HG02973 (cell line): ENCODE measurements around the gene ISOC2.
"Not testable (repeated sequence)": the region's sequence is repeated elsewhere in the genome, so short reads cannot be mapped to it uniquely, and the experiment has no call there.

Source experiments
- ATAC-seq: cut with Tn5 transposase; IDR thresholded peaks from one replicate; pipeline ENCODE4 v1.9.1; 2021; ENCODE audit warnings: moderate library complexity; ENCODE audit not compliant: unreplicated experiment

Gene ISOC2

DNA sequence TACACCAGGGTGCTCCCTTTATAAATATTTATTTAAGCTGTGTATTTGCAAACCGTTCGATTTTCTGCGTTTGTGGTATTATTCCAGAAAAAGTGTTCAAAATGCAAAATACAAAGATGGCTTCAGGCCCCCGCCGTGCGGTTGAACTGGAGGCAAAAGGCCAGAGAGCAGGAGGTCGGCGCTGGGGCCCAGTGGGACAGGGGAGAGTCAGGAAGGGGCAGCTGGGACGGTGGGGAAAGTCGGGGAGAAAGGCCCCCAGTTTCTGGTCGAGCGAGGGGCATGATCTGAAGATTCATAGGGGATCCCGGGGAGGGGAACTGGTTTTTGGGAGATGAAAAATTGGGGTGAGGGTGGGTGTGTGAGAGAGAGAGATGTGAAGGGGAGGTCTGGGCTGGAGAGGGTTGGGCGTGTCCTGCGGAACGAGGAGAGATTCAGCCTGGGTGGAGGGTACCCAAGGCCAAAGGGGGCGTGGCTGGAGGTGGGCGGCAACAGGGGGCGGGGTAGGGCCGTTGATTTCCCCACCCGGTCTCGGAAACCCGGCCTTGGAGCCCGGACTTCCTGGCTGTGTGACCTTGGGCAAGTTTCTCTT, 678 bp downstream of the ISOC2 start:
- no peak for ATAC-seq

- no peak for ATAC-seq
Measured at GRCh38 chr19:55459950-55460657, 1.3 kb downstream of the ISOC2 start.

DNA sequence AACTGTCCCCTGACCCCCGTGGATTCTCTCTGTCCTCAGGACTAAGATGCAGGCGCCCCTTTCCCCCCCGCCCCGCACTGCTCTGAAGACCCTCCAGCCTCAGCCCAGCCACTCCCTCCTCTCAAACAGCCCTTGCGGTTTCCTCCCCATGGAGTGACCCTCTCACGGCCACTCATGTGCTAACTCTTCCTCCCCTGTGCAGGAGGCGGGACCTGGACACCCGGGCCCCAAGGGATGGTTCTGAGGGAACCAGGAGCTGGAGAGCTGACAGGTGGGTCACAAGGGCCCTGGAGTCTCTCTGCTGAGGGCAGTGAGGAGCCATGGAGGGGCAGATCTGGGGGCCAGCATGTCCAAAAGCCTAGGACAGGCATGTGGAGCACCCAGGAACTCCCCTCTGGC, 1.9 kb downstream of the ISOC2 start:
- ATAC-seq, result no peak

DNA sequence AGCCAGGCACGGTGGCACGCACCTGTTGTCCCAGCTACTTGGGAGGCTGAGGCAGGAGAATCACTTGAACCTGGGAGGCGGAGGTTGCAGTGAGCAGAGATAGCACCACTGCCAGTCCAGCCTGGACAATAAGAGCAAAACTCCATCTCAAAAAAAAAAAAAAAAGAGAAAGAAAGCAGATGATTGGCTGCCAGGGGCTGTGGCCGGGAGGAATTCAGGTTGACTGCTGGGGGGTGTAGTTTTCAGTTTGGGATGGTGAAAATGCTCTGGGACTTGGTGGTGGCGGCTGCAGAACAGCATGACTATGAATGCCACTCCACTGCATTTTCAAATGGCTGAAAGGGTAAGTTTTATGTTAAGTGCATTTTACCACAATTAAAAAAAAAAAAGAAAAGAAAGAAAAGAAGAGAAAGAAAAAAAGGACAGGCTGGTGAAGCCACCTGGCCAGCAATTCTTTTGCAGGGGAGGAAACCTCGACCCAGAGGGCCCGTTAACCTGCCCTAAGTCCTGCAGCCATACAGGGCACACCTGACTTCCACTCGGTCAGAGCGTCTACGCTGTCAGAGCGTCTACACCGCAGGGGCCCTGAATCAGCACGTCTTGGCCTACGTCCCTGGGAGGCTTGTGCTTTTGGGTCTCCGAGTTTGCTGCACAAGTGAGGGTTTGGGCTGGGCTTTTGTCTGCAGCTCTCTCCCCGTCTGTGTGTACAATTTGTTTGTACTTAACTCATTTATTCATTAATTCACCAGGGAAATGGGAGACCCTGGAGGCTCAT, 3.6 kb downstream of the ISOC2 start:
- no peak for ATAC-seq

- no peak for ATAC-seq
Measured at GRCh38 chr19:55456347-55456746, 5.1 kb downstream of the ISOC2 start.

DNA sequence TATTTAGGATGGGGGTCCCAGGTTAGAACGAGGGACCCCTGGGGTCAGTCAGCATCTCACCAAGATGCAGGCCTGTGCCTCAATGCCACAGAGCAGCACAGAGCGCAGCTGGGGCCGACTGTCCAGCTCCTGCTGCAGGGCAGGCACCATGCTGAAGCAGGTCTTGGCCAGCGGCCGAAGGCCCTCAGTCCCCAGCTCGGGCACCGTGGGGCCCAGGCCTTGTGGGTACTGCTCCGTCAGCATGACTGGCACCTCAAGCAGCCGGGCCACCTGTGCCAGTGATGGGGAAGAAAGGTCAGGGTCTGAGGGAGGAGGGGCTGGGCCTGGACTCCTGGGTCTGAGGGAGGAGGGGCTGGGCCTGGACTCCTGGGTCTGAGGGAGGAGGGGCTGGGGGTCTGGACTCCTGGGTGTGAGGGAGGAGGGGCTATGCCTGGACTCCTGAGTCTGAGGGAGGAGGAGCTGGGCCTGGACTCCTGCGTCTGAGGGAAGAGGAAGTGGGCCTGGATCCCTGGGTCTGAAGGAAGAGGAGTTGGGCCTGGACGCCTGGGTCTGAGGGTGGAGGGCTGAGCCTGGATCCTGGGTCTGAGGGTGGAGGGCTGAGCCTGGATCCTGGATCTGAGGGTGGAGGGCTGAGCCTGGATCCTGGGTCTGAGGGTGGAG, 5.7 kb downstream of the ISOC2 start:
- no peak for ATAC-seq

DNA sequence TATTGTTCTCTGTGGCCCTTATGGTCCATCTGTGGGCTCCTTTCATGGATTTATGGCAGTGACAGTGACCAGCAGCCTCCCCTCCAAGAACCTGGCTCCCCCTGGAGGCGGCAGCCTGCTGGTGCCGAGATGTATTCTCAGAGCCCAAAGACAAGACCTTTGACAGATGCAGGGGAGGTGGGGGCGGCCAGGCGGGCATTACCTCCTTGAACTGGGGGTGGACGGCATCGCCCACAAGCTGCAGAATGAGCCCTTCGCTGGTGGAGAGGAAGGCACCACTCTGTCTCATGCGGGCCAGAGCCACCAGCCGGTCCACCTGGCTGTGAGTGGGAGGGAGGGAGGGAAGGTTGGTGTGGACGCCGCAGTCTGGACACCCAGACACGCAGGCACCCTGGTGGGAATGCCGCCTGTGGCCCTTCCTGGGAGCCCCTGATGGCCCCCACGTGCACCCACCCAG, 6.6 kb downstream of the ISOC2 start:
- no peak for ATAC-seq

DNA sequence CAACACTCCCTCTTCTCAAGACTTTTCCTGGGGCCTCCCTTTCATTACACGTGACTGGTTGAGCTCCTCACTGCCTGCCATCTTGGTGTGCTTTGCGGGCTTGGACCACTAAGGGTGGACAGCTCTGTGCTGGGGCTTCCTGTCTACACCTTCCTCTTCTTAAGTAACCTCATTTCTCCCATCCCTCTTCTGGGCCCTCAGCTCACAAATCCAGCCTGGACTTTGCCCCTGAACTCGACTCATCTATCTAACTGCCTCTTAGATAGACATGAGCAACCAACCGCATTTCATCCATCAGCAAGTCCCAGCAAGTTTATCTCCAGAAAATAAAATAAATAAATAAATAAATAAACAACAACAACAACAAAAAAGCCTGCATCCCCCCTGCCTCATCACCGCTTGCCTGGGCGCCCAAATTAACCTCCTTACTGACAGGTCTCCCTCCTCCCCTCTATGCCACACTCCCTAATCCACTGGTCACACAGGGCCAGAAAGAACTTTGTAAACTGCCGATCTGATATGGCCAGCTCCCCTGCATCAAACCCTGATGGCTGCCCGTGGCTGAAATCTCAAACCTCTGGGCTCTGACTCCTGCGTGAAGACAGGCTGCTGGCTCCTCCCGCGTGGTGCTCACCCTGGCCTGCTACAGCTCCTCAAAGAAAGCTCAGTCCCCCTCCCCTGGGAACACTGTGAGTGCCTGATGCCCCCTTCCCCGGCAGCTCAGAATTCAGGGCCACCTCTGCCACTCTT, 7.8 kb downstream of the ISOC2 start:
- no peak for ATAC-seq

DNA sequence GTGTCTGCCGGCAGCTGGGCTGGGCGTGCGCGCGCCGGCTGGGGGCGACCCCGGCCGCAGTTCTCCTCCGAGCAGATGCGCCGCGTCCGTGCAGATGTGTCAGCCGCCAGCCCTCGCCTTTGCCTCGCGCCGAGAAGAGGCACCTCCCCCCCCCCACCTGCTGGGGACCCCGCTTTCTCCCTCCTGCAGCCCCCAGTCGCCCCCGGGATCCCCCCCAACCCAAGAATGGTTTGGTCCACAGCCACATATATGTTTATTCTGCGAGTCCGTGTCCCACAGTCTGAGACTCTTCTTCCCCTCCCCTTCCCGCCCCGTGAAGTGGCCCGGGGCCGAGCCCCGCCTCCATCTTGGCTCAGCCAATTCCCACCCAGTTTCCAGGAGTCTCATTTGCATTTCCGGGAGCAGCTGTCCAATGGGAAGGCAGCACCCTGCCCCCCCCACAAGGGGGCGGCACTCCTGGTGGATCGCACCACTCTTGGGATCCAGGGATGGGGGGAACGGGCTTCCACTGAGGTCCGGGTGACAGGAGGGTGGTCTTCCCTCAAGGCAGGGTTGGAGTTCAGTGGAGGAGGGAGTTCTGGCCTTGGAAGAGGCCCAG, 8.6 kb downstream of the ISOC2 start:
- no peak for ATAC-seq

DNA sequence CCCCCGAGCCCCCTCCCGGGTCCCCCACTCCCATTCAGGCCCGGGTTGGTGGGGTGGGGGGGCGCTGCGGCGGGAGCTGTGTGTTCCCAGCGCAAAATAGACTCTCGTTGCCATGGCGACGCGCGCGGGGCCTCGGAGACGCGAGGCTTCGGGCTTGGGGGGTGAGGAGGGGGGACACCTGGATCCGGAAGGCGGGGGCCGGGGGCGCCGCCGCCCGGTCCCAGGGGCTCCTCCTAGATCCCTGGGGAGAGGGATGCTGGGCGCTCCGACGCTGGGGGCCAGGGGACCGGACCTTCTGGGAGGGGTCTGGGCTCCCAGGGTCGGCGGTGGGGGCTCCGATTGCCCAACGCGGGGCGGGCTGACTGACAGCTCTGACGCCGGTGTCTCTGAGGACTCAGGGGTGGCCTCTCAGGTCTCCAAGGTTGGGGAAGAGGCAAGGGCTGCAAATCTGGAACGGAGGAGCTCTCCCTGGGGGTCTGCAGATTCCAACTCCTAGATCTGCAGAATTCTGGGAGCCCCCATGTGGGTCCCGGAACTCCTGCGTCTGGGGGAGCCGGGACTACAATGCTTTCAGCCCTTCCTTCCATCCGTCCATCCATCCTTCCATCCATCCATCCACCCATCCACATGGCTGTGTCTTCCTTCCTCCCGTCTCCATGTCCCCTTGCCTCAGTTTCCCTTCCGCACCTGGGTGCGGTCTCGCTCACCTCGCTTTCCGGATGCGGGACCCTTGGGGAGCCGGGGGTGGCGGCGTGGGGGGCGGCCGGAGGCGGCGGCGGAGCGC, 9.3 kb downstream of the ISOC2 start:
- ATAC-seq, result no peak

- ATAC-seq, result no peak
Measured at GRCh38 chr19:55451163-55451964, 10.1 kb downstream of the ISOC2 start.

- no peak for ATAC-seq
Measured at GRCh38 chr19:55449469-55449868, 12.0 kb downstream of the ISOC2 start.

- not testable (repeated sequence) for ATAC-seq
Measured at GRCh38 chr19:55448175-55448490, 13.3 kb downstream of the ISOC2 start.

DNA sequence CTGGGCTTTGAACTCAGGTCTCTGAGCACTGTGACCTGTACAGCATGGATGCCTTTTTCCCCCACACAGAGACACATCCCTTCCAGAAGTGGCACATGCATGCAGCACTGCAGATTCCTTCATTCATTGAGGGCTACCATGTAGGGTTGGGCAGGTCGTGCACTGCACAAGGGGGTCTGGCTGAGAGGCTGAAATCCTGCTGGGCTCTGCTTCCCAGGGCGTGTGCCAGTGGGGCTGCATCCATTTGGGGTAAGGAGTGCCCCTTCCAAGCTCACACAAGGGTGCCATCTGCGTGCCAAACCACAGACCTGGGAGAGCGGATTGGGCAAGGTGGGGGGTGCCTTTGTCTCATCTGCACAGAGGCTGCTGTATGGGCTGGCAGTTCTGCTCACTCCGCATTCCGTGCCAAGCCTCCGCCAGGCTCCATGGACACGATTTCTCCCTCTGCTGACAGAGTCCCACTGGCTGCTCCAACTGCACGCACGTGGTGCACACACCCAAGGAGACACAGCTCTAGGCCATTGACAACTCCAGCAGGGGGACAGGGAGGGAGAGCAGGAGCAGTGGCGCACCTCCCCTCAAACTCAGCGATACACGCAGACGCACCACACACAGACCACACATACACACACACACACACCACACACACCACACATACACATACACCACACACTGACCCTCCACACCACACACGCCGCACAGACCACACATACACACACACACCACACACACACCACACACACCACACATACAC, 13.8 kb downstream of the ISOC2 start:
- ATAC-seq, result no peak

DNA sequence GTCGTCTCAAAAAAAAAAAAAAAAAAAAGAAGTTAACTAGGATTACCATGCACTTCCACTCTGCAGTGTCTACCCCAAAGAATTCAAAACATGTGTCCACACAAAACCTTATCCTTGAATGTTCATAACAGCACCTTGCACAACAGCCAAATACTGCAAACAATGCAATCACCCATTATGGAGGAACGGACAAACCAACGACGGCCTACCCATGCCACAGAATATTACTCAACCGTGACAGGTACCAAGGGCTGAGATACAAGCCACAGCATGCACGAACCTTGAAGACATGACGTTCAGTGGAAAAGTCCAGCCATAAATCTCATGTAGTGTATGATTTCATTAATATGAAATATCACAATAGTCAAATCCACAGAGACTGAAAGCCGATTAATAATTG, 15.4 kb downstream of the ISOC2 start:
- ATAC-seq, result no peak

DNA sequence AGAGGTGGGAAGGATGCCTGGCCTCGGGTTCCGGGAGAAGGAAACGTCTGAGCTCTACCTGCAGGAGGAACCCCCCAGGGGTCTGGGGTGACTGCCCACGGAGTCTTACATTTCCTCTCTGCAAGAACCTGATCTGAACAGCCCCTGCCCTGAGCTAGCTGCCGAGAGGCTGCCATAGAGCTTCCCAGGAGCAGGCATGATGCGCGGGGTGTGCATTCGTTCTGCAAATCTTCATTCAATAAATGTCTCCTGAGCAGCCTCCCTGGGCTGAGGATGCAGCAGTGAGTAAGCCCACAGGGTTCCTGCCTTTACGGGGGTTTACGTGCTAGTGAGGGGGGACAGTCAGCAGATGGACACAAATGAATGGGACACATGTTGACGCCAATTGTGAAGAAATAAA, 16.8 kb downstream of the ISOC2 start:
- ATAC-seq, result no peak

- ATAC-seq, result no peak
Measured at GRCh38 chr19:55443824-55444480, 17.5 kb downstream of the ISOC2 start.
